WTC11 (cell line): ENCODE measurements around the gene SDC1. TPM values are rescaled to one million over a fixed set of nuclear protein-coding genes. Genes with fewer than 3 reads are reported as not detected.

Experiments
- ATAC-seq: fragments of 200-7000 bp; cut with Tn5 transposase; 2 replicates; pipeline ENCODE4 v1.10.0; 2021; ENCODE audit warnings: mild to moderate bottlenecking, moderate library complexity
- CTCF ChIA-PET: fragments of 300-600 bp; sonication (Branson Sonifier 250); formaldehyde crosslinking; loops from one replicate; lab custom pipeline; 2021; ENCODE audit warnings: antibody characterized with exemption; lab: Charles Lee
- POLR2A ChIA-PET: fragments of 350-600 bp; sonication (Branson Sonifier 250); formaldehyde crosslinking; loops from one replicate; lab custom pipeline; 2021; ENCODE audit warnings: antibody characterized with exemption; lab: Charles Lee
- DNase-seq: peaks from one replicate; pipeline ENCODE4 v3.0.0; 2021; ENCODE audit warnings: low spot score
- H3K27ac Mint-ChIP-seq: 2 replicates; pipeline ENCODE4 v1.8.0; 2021; ENCODE audit warnings: mixed read lengths
- H3K27me3 Mint-ChIP-seq: 2 replicates; pipeline ENCODE4 v1.8.0; 2021; ENCODE audit warnings: low read depth, mild to moderate bottlenecking, moderate library complexity, mixed read lengths
- H3K36me3 Mint-ChIP-seq: 2 replicates; pipeline ENCODE4 v1.8.0; 2021; ENCODE audit warnings: mixed read lengths
- H3K4me1 Mint-ChIP-seq: 2 replicates; pipeline ENCODE4 v1.8.0; 2022; ENCODE audit warnings: mixed read lengths
- H3K4me3 Mint-ChIP-seq: 2 replicates; pipeline ENCODE4 v1.8.0; 2021; ENCODE audit warnings: mild to moderate bottlenecking, moderate library complexity, mixed read lengths
- H3K9me3 Mint-ChIP-seq: 2 replicates; pipeline ENCODE4 v1.8.0; 2021; ENCODE audit warnings: mixed read lengths
- CREB1 ChIP-seq: sonication (generic); formaldehyde crosslinking; IDR thresholded peaks from 2 replicates; pipeline ENCODE4 v1.8.0; 2023; ENCODE audit warnings: mild to moderate bottlenecking, missing genetic modification reagents
- CREM ChIP-seq: sonication (generic); formaldehyde crosslinking; IDR thresholded peaks from 2 replicates; pipeline ENCODE4 v1.8.1; 2022; ENCODE audit warnings: mild to moderate bottlenecking, missing genetic modification reagents, moderate library complexity
- FOXP1 ChIP-seq: sonication (generic); formaldehyde crosslinking; IDR thresholded peaks from 2 replicates; pipeline ENCODE4 v1.8.0; 2022; ENCODE audit warnings: missing genetic modification reagents, mild to moderate bottlenecking, moderate library complexity, borderline replicate concordance
- GABPB1 ChIP-seq: sonication (generic); formaldehyde crosslinking; IDR thresholded peaks from 2 replicates; pipeline ENCODE4 v1.8.1; 2023; ENCODE audit warnings: mild to moderate bottlenecking, missing genetic modification reagents
- NFATC4 ChIP-seq: fragments of 250-450 bp; sonication (Bioruptor Pico); IDR thresholded peaks from 2 replicates; pipeline ENCODE4 v1.9.0; 2021; ENCODE audit warnings: mild to moderate bottlenecking
- SMAD3 ChIP-seq: sonication (generic); formaldehyde crosslinking; IDR thresholded peaks from 2 replicates; pipeline ENCODE4 v1.8.0; 2022; ENCODE audit warnings: missing genetic modification reagents, mild to moderate bottlenecking, borderline replicate concordance
- SMAD4 ChIP-seq: sonication (generic); formaldehyde crosslinking; IDR thresholded peaks from 2 replicates; pipeline ENCODE4 v1.8.0; 2022; ENCODE audit warnings: mild to moderate bottlenecking, missing genetic modification reagents
- TCF7 ChIP-seq: sonication (generic); formaldehyde crosslinking; IDR thresholded peaks from 2 replicates; pipeline ENCODE4 v1.8.0; 2022; ENCODE audit warnings: mild to moderate bottlenecking, low read depth, missing genetic modification reagents, moderate library complexity
- TEAD1 ChIP-seq: sonication (generic); formaldehyde crosslinking; IDR thresholded peaks from 2 replicates; pipeline ENCODE4 v1.8.0; 2022; ENCODE audit warnings: mild to moderate bottlenecking, missing genetic modification reagents
- ZNF263 ChIP-seq: sonication (generic); formaldehyde crosslinking; IDR thresholded peaks from 2 replicates; pipeline ENCODE4 v1.8.1; 2022; ENCODE audit warnings: low read depth, mild to moderate bottlenecking, moderate library complexity, missing genetic modification reagents
- total RNA-seq: library from RNA; stranded (reverse); gene quantifications from 3 replicates; pipeline ENCODE4 v1.2.3, GENCODE V29; 2021
- TF ChIP-seq, protein P1 (sequence below): sonication (generic); formaldehyde crosslinking; IDR thresholded peaks from 2 replicates; pipeline ENCODE4 v1.8.0; 2022; ENCODE audit warnings: mild to moderate bottlenecking, missing genetic modification reagents
- TF ChIP-seq, protein P2 (sequence below): sonication (generic); formaldehyde crosslinking; IDR thresholded peaks from 2 replicates; pipeline ENCODE4 v1.8.1; 2023; ENCODE audit warnings: mild to moderate bottlenecking, missing genetic modification reagents, moderate library complexity
- TF ChIP-seq, protein P3 (sequence below): sonication (generic); formaldehyde crosslinking; IDR thresholded peaks from 2 replicates; pipeline ENCODE4 v1.8.1; 2023; ENCODE audit warnings: mild to moderate bottlenecking, missing genetic modification reagents, borderline replicate concordance
- TF ChIP-seq, protein P4 (sequence below): sonication (generic); formaldehyde crosslinking; IDR thresholded peaks from 2 replicates; pipeline ENCODE4 v1.8.0; 2022; ENCODE audit warnings: mild to moderate bottlenecking, missing genetic modification reagents

Gene SDC1
- total RNA-seq, 1 experiment from 2014 or later = 52.6 TPM

DNA sequence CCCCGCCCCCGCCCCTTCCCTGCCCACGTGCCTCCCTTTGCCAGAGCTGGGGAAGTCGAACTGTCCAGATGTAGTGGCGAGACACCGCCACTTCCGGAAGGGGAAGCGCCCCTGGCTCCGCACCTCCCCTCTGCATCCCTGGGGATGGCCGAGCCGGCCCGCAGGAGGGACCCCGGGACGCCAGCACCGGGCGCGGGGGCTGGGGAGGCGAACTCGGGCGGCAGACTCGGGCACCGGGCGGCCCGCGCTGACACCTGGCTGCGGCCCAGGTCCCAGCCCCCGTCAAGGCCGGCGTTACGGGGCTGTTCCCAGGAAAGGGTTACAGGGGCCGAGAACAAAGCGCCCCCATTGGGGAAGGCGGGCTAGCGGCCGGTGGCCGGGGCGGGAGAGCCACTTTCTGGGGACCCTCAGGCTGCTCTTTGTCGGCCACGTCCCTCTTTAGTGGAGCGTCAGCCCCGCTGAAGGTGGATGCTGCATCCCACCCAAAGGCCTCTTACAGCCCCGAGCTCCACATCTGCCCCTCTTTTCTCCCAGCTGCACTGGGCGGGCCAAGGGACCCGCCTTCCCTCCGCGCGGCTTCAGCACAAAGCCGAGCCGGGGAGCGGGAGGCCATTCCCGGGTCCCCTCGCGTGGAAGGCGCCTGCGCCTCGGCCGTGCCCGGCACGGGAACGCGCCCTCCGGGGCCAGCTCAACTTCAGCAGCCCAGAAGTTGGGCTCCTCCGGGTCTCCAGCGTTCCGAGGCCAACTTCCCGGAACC, 1.3 kb downstream of the SDC1 start:
- ChIA-PET CTCF (interaction anchor here (0.6 to 5.6 kb wide), 13 partner anchors 9 to 208 kb away, joined by 3 to 59 read pairs (median 5); no protein-coding TSS in a partner anchor), POLR2A (interaction anchor here (0.7 to 1.8 kb wide), 5 partner anchors 11 to 223 kb away, joined by 3 to 5 read pairs (median 4); partner anchors contain the start of gene RHOB)
- H3K27ac Mint-ChIP-seq = no peak overlapping the region
- H3K27me3 Mint-ChIP-seq = peaks cover 17% of the 10 kb centered on the region
- H3K4me1 Mint-ChIP-seq = peaks cover 36% of the 10 kb centered on the region
- no peaks in the 10 kb centered on the region for H3K9me3 Mint-ChIP-seq
- ATAC-seq (peak; percentile 10), DNase-seq (peak; percentile 46)
- TF ChIP-seq FOXP1 (CRISPR knock-in tag) (0 out of 2 replicates have a peak, but pooled peaks have one; percentile 23), GABPB1 (peak; percentile 46; the same call in 1 of the 2 replicates), SMAD3 (CRISPR knock-in tag) (peak; percentile 51; the same call in 1 of the 2 replicates), SMAD4 (no peak), NFATC4 (CRISPR knock-in tag) (no peak)
- TF ChIP-seq, protein P1, sequence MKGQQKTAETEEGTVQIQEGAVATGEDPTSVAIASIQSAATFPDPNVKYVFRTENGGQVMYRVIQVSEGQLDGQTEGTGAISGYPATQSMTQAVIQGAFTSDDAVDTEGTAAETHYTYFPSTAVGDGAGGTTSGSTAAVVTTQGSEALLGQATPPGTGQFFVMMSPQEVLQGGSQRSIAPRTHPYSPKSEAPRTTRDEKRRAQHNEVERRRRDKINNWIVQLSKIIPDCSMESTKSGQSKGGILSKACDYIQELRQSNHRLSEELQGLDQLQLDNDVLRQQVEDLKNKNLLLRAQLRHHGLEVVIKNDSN (CRISPR knock-in tag) = peak; percentile 66; the same call in 1 of the 2 replicates
- TF ChIP-seq, protein P2, sequence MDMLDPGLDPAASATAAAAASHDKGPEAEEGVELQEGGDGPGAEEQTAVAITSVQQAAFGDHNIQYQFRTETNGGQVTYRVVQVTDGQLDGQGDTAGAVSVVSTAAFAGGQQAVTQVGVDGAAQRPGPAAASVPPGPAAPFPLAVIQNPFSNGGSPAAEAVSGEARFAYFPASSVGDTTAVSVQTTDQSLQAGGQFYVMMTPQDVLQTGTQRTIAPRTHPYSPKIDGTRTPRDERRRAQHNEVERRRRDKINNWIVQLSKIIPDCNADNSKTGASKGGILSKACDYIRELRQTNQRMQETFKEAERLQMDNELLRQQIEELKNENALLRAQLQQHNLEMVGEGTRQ (CRISPR knock-in tag) = peak; percentile 73
- TF ChIP-seq, protein P3, sequence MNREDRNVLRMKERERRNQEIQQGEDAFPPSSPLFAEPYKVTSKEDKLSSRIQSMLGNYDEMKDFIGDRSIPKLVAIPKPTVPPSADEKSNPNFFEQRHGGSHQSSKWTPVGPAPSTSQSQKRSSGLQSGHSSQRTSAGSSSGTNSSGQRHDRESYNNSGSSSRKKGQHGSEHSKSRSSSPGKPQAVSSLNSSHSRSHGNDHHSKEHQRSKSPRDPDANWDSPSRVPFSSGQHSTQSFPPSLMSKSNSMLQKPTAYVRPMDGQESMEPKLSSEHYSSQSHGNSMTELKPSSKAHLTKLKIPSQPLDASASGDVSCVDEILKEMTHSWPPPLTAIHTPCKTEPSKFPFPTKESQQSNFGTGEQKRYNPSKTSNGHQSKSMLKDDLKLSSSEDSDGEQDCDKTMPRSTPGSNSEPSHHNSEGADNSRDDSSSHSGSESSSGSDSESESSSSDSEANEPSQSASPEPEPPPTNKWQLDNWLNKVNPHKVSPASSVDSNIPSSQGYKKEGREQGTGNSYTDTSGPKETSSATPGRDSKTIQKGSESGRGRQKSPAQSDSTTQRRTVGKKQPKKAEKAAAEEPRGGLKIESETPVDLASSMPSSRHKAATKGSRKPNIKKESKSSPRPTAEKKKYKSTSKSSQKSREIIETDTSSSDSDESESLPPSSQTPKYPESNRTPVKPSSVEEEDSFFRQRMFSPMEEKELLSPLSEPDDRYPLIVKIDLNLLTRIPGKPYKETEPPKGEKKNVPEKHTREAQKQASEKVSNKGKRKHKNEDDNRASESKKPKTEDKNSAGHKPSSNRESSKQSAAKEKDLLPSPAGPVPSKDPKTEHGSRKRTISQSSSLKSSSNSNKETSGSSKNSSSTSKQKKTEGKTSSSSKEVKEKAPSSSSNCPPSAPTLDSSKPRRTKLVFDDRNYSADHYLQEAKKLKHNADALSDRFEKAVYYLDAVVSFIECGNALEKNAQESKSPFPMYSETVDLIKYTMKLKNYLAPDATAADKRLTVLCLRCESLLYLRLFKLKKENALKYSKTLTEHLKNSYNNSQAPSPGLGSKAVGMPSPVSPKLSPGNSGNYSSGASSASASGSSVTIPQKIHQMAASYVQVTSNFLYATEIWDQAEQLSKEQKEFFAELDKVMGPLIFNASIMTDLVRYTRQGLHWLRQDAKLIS (CRISPR knock-in tag) = 0 out of 2 replicates have a peak, but pooled peaks have one; percentile 34
- H3K36me3 Mint-ChIP-seq = peaks cover 1% of the 10 kb centered on the region; the same call in 1 of the 2 replicates
- H3K4me3 Mint-ChIP-seq = peak overlapping the region; percentile 70

DNA sequence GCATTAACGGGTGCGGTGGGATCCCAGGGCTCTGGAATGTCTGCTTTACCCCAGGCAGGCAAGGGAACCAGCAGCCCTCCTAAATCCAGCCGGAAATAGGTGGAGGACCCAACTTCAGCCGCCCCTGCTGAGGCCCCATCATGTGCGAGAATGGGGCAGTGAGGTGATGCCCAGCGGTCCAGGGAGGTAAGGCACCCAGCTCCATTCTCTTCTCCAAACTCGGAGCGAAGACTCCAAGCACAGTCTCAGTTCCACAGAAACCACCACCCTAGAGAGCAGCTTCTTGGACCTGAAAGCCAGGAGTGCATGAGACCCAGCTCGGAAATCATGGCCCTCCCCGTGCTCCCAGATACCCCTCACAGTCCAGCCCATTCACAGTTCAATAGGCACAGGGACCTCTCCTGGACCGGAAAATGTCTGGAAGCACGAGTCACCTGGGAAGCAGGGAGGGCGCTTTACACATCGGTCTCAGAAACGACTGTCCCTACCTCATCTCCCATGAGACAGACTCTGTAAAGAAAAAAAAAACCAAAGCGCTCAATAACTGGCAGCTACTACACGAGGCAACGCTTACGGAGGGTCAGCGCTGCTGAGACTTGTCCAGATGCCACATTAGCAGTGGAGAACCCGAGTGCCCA, 2.0 kb downstream of the SDC1 start:
- Mint-ChIP-seq H3K9me3 (no peaks in the 10 kb centered on the region), H3K4me1 (peaks cover 38% of the 10 kb centered on the region), H3K27ac (no peak overlapping the region), H3K4me3 (peak overlapping the region; percentile 70), H3K36me3 (peaks cover 3% of the 10 kb centered on the region; the same call in 1 of the 2 replicates), H3K27me3 (peaks cover 17% of the 10 kb centered on the region)
- no peak for DNase-seq
- CTCF ChIA-PET = interaction anchor here (0.6 to 5.6 kb wide), 13 partner anchors 9 to 267 kb away, joined by 3 to 59 read pairs (median 5); no protein-coding TSS in a partner anchor
- TF ChIP-seq CREM (CRISPR knock-in tag) (0 out of 2 replicates have a peak, but pooled peaks have one; percentile 21), ZNF263 (peak; percentile 15; the same call in 1 of the 2 replicates), TEAD1 (CRISPR knock-in tag) (no peak), CREB1 (CRISPR knock-in tag) (no peak), TCF7 (no peak)
- TF ChIP-seq, protein P4, sequence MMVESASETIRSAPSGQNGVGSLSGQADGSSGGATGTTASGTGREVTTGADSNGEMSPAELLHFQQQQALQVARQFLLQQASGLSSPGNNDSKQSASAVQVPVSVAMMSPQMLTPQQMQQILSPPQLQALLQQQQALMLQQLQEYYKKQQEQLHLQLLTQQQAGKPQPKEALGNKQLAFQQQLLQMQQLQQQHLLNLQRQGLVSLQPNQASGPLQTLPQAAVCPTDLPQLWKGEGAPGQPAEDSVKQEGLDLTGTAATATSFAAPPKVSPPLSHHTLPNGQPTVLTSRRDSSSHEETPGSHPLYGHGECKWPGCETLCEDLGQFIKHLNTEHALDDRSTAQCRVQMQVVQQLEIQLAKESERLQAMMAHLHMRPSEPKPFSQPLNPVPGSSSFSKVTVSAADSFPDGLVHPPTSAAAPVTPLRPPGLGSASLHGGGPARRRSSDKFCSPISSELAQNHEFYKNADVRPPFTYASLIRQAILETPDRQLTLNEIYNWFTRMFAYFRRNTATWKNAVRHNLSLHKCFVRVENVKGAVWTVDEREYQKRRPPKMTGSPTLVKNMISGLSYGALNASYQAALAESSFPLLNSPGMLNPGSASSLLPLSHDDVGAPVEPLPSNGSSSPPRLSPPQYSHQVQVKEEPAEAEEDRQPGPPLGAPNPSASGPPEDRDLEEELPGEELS = 0 out of 2 replicates have a peak, but pooled peaks have one; percentile 30
- POLR2A ChIA-PET = interaction anchor here (0.7 to 1.8 kb wide), 4 partner anchors 11 to 224 kb away, joined by 3 to 5 read pairs (median 4); partner anchors contain the start of gene RHOB
- ATAC-seq = no peak
